NCI-H524 (cell line): ENCODE measurements around the gene CAMK2A.

Experiments used
- DNase-seq, 2 experiments: peaks; one replicate each; lab custom pipeline; 2025; lab: John Stamatoyannopoulos, UW

Gene CAMK2A

DNA sequence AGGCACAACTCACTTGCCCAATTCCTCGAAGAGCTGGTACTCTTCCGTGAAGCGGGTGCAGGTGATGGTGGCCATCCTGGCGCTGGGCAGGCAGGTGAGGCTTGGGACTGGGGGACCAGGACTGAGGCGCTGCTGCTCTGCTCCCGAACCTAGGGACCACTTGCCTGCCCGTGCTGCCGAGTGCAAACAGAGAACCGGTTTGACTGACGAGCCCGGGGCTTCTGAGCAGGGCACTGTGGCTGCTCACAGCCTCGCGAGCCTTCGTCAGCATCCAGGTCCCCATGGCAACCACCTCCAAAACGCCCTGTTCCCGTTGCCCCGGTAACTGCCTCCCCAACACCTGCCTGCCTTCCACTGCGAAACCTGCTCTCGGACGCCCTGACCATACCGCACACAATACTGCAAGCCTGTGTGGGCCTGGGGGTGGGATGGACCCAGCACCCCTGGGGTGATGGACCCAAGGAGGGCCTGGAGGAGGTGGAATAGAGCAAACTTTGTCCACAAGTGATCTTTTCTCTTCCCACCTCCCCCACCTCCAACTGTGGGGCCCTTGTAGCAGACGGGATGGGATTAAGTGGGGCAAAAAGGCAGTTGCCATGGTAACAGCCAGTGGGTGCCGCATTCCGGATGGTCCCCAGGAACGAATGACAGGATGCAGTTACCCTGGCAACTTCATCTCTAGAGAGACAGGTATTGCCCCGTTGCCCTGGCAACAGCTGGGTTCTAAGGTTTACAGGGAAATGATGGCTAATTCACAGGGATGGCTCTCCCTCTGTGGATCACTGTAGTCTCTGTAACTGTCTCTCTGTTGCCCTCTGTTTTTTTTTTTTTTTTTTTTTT lies at the start of gene CAMK2A:
Gene CAMK2A (minus strand): TSS at position 223 of the 840 bp plus-strand sequence. CDS start 148 bp downstream, at position 75.
- DNase-seq: peak; percentile 84 to 85

- DNase-seq: peak in 1 of 2 experiments; percentile 4
These were observed 49.6 kb upstream of the CAMK2A start for GRCh38 chr5:150339165-150339564.

- no peak for DNase-seq
These were observed 49.0 kb upstream of the CAMK2A start for GRCh38 chr5:150338546-150338945.

- DNase-seq: no peak
These were observed 46.2 kb upstream of the CAMK2A start for GRCh38 chr5:150335778-150336177.

GRCh38 chr5:150333400-150333799 lies 43.8 kb upstream of the CAMK2A start:
- DNase-seq: no peak

GRCh38 chr5:150329881-150330876 lies 40.6 kb upstream of the CAMK2A start:
- no peak for DNase-seq

- no peak for DNase-seq
These were observed 39.5 kb upstream of the CAMK2A start for GRCh38 chr5:150329038-150329437.

DNA sequence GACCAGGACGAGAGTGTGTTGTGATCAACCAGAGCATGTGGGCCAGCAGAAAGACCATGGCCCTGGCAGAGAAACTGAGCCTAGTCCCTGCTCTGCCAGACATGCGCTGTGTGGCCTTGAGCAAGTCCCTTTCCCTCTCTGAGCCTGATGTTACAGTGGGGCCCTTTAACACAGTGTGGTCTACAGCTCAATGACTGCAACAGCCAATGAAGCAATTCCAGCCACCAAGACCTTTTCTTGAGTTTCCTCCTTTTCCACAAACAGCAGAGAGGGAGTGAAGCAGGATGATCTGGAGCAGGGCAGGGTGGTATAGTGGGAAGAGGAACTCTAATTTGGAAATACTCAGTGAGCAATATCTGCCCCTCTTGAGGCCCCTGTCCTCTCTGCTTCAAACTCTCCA lies 38.9 kb upstream of the CAMK2A start:
- DNase-seq: no peak

- no peak for DNase-seq
These were observed 37.6 kb upstream of the CAMK2A start for GRCh38 chr5:150327139-150327538.

GRCh38 chr5:150326707-150327106 lies 37.1 kb upstream of the CAMK2A start:
- DNase-seq: no peak

GRCh38 chr5:150325426-150325825 lies 35.9 kb upstream of the CAMK2A start:
- DNase-seq: no peak

DNA sequence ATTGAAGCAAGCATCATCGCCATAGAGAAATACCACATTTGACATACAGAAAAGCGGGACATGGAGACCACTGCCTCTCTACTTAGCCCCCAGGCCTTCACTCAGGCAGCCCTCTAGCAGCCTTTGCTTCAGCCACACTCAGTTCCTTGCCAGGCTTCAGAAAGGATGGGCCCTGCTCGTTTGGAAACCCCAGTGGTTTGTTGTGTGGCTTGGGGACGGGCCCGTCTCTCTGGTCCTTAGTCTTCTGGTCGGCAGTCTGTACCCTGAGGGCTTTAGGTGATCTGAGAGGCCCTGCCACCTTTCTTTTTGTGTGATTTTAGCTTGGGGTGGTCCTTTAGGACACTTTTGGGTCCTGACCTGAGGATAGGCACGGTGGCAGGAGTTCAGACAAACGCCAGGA lies 34.2 kb upstream of the CAMK2A start:
- DNase-seq: no peak

DNA sequence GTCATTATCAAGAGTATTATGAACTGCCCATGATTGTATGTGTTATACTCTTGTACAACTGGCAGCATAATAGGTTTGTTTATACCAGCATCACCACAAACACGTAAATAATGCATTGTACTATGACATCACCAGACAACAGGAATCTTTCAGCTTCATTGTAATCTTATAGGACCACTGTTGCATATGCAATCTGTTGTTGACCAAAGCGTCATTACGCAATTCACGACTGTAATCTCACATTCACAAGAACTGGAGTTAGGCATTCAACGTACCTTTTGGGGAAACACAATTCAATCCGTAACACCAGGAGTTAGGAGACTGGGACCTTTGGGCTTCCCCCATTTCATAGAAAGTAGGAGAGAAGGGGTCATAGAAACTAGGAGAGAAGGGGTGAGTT lies 33.5 kb upstream of the CAMK2A start:
- no peak for DNase-seq

DNA sequence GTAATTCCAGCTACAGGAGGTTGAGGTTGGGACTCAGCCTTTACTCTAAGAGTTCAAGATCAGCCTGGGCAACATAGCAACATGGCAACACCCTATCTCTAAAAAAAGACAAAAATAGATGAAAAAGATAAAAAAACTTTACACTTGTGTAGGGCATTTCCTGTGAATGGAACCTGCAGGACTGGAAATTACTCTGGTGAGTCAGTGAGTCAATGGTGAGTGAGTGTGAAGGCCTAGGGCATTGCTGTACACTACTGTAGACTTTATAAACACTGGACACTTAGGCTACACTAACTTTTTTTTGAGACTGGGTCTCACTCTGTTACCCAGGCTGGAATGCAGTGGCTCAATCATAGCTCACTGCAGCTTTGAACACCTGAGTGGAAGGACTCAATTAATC lies 32.6 kb upstream of the CAMK2A start:
- DNase-seq: no peak

DNA sequence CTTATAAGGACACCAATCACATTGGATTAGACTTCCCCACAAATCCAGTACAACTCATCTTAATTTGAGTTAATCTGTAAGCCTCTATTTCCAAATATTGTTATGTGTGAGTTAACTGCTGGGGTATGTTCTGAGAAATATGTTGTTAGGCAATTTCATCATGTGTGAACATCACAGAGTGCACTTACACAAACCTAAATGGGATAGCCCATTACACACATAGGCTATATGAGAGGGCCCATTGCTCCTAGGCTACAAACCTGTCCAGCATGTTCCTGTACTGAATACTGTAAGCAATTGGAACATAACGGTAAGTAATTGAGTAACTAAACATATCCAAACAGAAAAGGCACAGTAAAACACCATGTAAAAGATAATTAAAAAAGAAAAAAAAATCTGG lies 32.2 kb upstream of the CAMK2A start:
- no peak for DNase-seq

- no peak for DNase-seq
These were observed 31.6 kb upstream of the CAMK2A start for GRCh38 chr5:150321211-150321610.

DNA sequence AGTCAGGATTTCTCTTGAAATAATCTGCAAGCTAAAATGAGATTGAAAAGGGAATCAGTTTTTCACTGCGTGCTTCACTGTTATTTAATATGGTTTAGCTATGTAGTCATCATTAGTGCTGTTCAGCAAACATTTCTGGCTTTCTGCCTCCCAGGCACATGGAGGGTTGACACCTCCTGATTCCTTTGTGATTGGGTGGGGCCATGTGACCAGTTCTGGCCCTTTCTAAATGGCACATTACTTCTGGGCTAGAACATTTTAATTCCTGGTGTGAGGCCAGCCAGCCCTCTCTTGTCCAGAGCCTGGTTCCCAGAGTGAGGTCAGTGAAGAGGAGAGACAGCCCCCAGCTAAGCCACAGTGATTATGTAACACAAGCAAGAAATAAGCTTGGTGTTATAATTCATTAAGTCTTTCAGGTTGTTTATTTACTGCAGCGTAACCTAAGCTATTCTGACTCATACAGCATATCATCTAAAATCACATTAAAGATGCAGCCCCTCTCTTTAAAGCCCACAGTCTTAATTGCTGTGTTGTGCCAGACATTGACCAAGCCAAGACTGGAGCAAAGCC lies 30.6 kb upstream of the CAMK2A start:
- DNase-seq: no peak

GRCh38 chr5:150319484-150319790 lies 29.9 kb upstream of the CAMK2A start:
- no peak for DNase-seq

DNA sequence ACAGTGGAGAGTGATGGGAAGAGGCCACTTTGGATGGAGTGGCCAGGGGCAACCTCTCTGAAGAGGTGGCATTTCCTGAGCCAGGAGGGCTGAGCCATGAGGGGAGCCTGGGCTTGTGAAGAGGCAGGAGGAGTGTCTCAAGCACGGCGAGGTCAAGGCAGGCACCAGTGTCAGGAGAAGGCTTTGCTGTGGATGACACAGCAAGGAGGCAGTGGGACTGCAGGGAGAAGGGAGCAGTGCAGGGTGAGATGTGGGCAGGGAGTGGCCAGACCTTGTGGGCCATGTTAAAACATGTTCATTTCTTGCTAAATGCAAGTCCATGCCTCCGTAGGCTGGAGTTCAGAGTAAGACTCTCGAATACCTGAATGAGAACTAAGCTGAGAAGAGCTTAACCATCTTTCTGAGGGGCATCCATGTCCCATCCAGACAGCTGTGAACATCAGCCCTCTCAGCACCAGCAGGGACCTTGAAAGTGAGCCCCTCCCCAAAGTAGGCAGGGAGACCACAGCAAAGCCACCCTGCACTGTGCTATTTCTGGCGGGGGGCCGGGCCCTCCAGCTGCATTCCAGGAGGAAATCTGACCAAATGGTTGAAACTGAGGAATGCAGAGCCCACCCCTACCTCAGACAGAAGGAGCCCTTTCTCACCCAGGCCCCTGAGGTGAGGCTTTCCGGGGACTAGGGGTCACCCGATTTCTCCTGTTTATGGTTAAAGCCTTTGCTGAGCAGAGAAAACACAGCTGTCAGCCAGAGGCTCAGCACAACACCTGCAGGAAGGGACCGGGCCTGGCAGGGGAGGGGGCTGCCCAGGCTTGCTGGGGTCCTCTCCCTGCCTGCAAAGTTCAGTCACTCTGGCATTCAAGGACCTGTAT lies 29.3 kb upstream of the CAMK2A start:
- DNase-seq: no peak

DNA sequence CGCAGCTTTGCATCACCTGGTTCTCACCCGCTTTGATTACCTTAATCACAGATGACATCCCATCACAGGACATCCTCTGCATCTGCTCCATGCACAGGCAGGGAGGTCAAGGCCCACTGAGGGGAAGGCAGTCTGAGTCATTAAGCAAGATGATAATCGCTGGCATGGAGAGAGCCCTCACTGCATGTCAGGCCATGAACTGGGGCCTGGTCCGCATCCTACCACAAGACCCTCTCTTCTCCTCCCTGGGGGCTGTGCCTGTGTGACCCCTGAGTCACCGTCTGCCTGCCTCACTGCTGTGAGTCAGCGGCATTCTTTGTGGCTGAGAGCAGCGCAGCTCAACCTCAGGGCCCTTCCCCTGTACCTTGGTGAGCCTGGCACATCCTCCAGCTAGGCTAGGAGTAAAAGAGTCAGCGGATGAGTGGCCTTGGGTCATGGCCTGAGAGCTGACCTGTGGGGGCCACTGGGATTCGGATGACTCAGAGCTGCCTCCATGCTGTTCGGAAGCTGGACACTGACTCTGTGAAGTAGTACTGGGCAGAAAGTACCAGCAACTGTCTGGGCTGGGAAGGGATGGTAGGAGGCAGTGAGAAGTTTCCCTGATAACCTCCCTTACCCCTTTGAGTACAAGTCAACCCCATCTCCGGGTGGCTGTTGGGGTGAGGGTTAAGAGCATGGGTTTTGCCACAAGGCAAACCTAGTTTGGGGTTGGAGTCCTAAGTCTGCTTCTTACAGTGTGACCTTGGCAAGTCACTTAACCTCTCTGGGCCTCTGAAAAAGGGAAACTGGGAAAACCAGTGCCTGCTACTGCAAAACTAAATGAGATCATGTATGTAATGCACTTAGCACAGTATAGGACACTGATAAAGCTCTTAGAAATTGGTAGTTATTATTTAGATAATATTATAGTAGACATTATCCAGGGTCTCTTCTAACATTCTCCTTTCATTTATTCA lies 27.8 kb upstream of the CAMK2A start:
- DNase-seq: no peak
